SIG-M5 (cell line): ENCODE measurements around the gene ITGB5.
A peak's percentile ranks its signal among the peaks of the same experiment; 100 is the strongest.

ENCODE experiments used
- DNase-seq: peaks from one replicate; lab custom pipeline; 2025; lab: John Stamatoyannopoulos, UW

Gene ITGB5, protein sequence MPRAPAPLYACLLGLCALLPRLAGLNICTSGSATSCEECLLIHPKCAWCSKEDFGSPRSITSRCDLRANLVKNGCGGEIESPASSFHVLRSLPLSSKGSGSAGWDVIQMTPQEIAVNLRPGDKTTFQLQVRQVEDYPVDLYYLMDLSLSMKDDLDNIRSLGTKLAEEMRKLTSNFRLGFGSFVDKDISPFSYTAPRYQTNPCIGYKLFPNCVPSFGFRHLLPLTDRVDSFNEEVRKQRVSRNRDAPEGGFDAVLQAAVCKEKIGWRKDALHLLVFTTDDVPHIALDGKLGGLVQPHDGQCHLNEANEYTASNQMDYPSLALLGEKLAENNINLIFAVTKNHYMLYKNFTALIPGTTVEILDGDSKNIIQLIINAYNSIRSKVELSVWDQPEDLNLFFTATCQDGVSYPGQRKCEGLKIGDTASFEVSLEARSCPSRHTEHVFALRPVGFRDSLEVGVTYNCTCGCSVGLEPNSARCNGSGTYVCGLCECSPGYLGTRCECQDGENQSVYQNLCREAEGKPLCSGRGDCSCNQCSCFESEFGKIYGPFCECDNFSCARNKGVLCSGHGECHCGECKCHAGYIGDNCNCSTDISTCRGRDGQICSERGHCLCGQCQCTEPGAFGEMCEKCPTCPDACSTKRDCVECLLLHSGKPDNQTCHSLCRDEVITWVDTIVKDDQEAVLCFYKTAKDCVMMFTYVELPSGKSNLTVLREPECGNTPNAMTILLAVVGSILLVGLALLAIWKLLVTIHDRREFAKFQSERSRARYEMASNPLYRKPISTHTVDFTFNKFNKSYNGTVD

DNA sequence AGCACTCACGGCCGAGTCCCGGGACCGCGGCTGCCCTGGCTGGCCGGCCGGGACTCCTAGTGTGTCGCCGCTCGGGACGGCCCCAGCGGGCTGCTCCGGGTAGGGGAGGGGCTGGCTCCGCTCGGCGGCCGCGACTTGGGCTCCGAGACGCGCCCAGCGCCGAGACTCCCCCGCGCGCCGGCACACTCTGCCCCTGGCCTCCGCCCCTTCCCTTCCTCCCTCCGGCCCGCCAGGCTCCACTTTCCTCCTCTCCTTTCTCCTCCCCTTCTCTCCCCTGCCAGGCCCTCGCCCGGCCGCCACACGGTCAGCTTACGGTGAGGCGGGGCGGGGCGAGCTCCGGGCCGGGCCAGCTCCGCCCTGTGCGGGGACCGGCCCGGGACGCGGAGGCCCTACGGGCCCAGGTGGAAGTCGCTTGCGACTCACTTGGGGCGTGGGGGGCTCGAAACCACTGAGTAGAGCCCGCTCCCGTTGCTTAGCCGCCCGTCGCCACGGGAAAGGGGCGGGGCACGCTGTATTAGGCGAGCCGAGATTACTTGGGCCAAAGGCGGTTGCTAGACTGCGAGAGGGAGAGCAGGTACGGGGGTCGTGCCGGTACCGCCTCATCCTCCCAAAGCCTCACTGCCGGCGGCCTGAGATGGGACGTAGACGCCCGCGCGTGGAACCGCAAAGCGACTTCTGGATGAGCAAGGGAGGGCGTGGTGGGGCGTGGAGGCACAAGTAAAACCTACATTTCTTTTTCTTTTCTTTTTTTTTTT is at the start of gene ITGB5:
ITGB5 (minus strand) TSS at position 189 of the 755 bp plus-strand sequence. CDS start 365 bp downstream, outside the sequence.
- DNase-seq: no peak

DNA sequence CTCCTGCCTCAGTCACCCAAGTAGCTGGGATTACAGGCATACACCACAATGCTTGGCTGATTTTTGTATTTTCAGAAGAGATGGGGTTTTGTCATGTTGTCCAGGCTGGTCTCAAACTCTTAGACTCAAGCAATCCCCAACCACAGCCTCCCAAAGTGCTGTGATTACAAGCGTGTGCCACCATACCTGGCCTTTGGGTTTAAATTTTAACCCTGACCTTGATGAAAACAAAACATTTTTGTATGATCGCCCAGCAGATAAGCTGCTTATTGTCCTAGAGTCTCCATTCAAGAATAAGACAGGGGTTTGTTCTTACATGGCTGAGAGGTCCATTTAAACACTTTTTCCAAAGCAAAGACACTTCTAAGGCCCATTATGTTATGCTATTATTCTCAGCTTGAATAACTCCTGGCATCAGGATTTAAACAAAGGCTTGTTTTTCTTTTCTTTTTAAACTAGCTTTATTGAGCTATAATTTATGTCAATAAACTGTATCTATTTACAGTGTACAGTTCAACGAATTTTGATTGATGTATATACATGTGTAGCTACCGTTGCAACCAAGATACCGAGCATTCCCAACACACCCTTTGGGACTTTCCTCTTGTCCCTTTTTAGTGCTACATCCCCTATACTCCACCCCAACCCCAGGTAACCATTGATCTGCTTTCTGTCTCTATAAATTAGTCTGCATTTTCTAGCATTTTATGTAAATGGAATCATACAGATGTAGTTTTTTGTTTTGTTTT is 48.8 kb upstream of the ITGB5 start:
- no peak for DNase-seq

DNA sequence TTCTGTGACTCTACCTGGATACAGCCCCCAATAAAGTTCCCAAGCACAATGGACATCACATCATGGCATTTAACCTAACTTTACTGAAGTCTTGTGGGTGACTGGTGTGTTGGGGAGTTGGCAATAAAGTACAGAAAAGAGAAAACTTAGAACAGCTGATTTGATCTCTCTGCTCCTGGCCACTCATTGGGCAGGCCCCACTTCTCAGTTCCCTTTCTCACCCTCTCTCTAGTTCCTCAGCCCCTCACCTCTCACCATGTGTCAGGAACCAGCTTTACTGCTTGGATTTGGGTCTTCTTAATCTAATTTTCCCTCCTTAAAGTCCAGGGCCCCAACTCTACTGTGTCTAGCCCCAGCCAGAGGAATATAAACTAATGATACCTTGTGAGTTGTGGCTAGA is 48.1 kb upstream of the ITGB5 start:
- DNase-seq: no peak

DNA sequence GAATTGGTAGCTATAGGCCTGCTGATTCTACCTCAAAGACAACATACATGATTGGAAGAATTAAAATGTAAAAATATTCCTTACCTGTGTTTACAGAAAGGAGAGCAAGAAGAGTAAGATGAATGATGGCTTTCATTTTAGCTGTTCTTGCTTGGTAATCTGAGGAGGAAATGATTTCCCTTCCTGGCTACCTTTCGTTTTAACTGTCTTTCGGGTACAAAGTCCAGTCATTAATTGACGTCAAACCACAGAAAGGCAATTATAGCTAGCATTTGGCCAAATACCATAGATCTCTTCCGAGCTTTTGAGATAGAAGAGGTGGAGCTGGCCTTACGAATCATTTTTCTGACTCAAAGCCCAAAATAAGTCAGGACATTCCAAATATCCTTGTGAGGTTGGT is 47.4 kb upstream of the ITGB5 start, which contains the start of gene MUC13:
MUC13 (minus strand) TSS at position 175 of the 400 bp plus-strand sequence; CDS start at position 136, 39 bp downstream.
- no peak for DNase-seq

DNA sequence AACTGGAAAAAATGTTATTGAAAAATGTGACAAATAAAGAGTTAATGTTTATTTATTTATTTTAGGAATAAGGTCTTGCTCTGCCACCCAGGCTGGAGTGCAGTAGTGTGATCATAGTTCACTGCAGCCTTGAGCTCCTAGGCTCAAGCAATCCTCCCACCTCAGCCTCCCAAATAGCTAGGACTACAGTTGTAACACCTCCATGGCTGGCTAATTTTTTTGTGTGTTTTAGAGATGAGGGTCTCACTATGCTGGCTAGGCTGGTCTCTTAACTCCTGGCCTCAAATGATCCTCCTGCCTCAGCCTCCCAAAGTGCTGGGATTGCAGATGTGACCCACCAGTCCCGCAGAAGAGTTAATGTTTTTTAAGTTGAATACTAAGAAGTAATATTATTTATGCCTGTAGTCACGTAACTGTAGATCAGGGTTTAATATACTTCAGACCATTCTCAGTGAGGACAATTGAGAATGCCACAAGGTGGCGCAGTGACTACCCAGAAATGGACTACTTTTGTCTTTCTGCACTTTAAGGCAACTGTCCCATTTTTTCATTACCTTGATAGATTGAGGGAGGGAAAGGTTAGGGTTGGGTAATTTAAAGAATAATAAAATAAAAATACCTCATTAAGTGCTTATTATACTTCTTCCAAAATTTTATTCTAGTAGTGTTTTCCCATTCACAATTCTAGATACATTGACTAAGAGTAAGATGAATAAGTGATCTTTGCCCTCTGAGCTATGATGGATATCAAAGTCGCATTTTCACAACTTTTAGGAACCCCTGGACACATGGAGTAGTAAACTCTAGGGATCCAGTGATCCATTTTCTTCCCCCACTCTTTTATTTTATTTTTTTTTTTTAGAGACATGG is 41.4 kb upstream of the ITGB5 start:
- no peak for DNase-seq

DNA sequence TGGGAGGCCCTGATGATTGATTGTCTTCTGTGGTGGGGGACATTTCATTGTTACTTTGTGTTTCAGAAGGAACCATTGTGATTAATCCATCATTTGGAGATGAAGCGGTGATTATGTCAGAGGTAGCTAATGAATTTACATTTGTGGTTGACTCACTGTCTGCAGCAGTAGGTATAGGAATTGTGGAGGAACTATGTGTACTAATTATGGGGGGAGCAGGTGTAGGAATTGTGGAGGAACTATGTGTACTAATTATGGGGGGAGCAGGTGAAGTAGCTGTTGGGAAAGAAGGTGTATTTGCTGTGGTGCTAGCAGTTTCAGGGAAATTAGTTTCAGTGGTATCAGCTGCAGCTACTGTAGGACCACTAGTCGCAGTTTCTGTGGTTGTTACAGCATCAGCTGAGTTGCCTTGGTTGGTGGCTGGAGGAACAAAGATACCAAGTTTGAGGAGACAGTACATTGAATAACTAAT is 40.4 kb upstream of the ITGB5 start:
- no peak for DNase-seq

DNA sequence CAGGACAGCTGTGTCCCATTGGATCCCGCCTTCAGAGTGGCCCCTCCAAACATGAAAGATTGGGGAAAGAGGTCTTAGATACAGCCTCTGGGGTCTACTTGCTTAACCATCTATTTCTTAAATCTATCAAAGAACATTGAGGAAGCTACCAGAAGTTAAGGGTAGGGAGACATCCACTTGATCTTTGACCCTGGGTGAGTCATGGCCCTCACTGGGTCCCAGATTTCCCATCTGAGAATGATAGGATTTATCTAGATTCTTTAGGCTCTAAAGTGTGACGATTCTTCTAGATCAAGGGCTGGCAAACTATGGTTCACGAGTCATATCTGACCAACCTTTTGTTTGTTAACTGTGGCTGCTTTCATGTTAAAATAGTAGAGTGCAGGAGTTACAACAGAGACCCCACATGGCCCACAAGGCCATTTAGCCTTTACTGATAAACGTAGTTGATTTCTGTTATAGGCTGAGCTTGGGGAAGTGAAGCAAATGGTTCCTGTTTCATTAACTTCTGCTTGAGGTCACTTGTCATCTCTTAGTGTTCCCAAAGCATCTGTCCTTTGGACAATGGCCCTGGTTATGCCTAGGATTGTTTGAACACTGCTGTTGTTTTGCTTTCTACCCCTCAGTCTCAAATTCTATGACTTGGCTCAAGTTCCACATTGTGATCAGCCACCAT is 39.4 kb upstream of the ITGB5 start:
- DNase-seq: peak; percentile 3

DNA sequence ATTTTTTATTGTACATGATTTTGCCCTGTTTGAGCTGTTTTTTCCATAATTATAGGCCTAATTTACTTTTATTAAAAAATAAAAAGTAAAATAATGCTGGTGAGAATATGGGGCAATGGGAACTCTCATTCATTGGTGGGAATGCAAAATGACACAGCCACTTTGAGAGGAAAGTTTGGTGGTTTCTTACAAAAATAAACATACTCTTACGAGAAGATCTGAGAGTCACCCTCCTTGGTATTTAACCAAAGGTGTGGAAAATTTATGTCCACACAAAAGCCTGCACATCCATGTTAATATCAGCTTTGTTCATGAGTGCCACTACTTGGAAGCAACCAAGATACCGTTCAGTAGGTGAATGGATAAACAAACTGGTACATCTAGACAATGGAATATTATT is 37.6 kb upstream of the ITGB5 start:
- no peak for DNase-seq

DNA sequence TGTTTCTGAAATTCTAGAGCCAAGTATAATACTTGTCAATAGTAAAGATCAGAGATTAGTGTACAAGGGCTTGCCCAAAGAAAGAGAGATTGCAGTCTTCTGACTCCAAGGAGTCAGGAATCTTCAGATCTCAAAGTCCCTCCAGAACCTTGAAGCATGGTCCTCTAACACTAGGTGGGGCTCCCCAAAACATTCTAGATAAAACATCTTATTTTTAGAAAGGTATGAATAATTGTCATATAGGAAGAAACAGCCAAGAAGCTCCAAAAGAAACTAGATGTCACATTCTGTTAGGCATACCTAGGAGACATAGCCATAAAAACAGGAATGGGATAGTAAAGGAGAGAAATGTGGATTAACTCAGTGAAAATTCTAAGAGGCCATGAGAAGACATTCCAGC is 36.7 kb upstream of the ITGB5 start:
- DNase-seq: no peak

DNA sequence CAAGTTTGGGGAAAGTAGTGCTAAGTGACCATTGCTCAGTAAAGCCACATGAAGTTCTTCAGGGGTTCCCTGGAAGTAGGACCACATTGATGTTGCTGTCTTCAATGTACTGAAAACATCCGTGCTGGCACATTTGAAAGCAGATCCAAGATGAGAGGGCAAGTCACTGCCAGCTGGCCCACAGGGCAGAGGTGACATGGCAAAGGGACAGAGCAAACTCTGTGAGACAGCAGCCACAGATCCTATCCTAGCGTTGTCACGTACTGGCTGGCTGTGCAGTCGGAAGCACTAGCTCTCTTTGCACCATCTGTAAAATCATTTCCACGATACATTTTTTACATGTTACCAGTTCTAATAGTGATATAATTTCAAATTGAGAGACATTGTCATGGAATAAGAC is 33.6 kb upstream of the ITGB5 start:
- DNase-seq: no peak

DNA sequence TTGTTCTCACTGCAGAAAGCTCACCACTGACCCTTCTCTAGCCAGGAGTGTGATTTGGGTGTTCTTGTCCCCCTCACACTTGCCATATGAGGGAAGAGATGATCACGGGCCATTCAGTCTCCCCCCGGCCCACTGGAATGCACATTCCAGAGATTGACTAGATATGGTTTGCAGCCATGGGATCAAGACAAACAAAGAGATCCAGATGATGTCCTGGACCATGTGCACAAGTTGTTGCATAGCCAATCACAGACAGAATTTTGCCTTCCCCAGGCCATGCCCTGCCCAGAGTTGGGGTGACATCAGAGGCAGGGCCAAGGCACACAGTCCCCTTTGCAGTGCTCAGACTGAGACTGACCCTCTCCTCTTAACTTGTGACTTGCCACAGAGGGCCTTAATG is 32.6 kb upstream of the ITGB5 start:
- no peak for DNase-seq

DNA sequence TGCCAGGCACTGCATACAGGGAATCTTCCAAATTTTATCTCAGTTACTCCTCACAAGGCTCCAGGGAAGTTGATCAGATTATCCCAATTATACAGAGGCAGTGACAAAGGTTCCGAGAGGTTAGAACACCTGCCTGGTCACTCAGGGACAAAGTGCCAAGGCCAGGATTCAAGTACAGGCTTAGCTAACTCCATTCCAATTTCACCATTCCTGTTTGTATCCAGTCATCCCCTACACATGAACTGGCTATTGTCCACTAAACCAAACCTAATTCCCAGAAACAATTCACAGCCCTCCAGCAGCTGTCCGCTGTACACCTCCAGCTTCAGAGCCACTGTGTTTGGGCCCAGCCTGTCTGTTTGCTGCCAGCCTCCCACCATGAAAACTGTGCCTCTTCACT is 31.4 kb upstream of the ITGB5 start:
- DNase-seq: no peak

DNA sequence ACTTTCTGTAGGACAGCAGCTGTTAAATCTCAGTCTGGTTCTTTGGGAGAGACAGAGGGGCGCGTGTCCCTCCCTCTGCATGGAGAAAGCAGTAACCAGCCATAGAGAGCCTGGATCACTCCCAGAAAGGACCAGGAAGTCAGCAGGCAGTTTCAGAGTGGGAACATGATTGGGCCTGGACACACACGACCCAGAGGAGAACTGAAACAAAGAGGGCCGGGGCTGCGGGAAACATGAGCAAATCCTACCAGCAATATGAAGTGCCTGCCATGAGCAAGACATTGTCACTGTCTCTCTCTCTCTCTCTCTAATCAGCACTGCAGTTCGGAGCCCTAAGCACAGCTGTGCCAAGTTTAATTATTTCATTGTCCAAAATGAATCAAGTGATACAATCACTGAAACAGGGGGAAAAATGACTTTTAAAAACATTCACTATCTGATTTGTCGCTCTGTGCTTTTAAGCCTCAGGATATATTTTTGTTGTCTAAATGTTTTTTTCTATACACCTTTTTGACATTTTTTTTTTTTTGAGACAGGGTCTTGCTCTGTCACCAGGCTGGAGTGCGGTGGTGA is 29.8 kb upstream of the ITGB5 start:
- DNase-seq: no peak

DNA sequence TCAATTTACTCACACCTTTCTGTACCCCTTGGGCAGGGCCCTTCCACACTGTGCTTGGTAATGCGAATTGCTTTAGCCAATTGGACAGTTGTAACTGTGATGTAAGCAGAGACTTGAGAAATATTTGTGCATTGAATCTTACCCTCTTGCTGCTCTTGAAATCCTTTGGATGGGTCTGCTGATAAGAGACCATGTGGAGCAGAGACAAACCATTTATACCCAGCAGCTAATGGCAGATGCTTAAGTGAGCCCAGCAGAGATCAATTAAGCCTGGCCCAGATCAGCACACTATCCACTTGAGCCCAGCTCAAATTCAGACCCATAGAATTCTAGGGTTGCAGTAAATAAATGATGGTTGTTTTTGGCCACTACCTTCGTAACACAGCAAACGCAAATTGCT is 28.1 kb upstream of the ITGB5 start:
- DNase-seq: no peak

DNA sequence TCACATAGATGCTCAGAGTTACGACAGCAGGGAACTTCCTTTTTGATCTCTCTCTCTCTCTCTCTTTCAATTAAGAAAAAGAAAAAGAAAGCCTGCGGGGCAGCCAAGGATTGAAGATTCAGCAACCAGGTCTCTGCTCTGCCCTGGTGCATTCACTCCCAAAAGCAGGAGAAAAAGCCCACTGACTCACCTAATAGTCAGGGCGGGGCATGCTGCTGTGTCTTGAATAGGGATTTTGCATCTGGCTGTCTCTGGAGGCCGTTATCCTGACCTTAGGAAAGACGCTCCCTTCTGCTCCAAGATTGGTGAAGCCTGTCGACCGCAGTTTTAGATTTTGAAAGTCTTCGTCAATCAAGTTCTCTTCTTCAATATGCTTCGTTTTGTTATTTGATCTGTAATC is 20.8 kb upstream of the ITGB5 start:
- no peak for DNase-seq

DNA sequence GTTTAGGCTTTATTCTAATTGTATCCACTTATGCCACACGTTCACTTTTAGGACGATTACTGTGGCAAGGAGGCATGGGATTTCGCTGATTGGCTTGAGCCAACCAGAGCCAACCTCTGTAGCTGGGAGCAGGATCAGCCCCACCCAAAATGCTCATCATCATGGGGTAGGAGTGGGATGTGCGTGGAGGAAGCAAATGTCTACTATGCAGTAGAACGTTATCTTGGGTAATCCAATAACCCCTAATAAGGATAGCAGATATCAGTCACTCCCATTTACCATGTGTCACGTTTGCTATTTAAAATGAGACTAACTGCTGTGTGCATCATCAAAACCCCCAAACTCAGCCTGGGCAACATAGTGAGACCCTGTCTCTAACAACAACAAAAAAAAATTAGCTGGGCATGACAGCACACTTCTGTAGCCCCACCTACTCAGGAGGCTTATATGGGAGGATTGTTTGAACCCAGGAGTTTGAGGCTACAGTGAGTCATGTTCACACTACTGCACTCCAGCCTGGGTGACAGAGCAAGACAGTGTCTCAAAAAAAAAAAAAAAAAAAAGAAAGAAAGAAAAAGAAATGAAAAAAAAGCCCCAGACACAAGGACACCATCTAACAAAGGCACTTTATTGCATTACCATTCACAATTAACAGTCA is 17.8 kb upstream of the ITGB5 start:
- no peak for DNase-seq

DNA sequence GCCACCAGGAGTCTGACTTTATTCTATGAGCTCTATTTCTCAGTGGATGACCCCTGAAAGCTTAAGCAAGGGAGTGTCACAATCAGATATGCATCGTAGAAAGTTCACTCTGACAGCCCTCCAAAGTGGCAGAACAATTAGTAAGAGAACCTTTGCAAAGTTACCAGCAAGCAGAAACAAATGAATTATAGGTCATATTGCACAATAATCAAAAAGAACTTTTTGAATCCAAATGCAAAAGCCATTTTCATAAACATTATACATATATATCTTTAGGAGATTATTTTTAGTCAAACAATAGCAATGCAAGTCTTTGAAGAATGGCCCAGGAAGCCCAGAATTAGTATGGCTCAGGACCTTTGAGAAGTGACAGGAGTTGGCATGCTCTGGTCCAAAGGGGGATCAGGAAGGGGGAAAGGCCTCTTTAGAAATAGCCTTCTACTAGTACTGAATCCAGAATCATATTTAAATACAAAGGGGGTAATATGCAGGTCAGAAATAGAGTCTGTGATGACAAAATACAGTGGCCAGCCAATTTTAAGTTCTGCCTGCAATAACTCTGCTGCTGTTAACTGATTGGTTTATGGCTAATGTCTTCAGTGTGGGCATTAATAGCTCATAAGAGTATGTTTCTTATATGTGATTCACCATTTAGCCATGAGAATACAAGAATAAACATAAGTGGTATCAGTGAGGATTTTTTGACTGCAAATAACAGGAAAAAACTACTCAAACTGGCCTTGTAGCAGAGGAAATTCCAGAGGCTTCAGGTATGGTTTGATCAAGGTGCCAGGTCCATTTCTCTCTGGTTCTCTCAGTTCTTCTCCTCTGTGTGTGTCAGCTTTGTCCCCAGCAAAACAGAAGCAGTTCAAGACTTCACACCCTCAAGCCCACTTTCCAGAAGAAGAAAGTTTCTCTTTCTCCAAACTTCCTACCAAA is 17.0 kb upstream of the ITGB5 start:
- no peak for DNase-seq
